ENCODE measurements around the gene TRMT44.
"Not testable (repeated sequence)": the region's sequence is repeated elsewhere in the genome, so short reads cannot be mapped to it uniquely, and the experiment has no call there.

TRMT44 gene

DNA sequence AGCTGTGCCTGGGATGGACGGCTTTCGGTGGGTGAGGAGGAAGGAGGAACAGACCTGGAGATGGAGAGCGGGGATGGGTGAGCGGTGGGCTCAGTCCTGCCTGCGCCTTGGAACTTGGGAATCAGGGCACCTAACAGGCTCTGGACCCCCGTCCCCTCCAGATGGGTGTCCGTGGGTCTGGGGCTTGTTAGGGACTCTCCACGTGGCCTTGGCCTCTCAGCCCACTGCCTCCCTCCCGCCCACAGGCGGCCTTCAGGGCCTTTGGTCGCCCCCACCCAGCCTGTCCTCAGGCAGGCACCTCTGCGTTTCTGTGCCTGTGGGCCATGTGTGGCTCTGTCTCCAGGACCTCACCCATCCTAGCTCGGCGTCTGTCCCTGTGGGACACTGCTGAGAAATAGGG is 29.0 kb downstream of the TRMT44 start:
- DNase-seq (ENCODE audit: low spot score) = no peak

DNA sequence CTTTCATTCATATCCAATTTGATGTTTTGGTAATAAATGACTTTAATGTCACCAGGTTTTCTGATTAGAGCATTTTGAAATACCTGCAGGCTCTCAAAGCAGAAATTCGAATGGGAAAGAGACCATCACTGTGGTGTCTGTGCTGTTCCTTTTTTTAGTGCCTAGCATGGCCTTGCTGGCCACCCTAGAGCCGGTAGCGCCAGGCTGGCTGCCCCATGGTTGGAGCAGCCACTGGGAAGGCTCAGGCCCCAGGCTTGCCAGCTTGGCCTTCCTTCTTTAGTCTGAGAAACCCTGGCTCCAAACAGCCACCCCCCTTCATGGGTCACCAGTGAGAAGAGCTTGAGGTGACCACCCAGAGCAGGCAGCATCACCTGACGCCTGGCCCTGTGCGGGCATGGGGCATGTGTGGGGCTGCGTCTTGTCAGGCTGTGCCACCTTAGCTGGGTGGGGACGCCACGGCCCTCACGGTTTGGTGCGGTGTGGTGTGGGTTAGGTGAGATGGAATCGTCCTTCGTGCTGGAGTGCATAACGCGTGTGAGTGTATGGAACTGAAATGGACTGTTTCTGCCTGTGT is 30.0 kb downstream of the TRMT44 start:
- DNase-seq (ENCODE audit: low spot score) = no peak

DNA sequence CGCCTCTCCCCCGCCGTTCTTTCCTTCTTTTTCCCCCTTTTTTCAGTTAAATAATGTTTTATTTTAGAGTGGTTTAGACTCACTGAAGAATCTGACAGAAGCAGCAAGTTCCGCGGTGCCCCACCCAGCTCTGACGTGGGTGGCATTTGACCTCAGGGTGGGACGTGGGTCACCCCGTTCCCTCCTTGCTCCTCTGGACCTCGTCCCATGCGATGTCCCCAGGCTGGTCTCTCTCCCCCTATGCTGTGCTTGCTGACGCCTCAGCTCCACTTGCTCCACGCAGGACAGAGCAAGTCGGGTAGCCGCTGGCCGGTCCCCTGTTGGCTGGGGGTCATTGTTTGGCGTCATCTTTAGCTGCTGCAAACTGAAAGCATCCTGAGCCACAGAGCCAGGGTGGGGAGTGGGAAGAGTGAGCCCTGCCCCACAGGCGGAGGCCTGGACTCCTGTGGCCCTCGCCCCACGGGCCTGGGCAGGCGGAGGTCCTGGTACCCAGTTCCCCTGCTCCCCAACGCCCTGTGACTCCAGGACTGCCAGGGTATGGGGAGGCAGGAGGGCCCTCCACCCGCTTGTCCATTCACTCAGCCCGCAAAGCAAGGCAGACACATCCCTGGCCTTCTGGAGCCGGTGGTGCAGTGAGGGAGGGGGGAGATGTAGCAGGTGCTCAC is 30.8 kb downstream of the TRMT44 start:
- DNase-seq (ENCODE audit: low spot score) = no peak

DNA sequence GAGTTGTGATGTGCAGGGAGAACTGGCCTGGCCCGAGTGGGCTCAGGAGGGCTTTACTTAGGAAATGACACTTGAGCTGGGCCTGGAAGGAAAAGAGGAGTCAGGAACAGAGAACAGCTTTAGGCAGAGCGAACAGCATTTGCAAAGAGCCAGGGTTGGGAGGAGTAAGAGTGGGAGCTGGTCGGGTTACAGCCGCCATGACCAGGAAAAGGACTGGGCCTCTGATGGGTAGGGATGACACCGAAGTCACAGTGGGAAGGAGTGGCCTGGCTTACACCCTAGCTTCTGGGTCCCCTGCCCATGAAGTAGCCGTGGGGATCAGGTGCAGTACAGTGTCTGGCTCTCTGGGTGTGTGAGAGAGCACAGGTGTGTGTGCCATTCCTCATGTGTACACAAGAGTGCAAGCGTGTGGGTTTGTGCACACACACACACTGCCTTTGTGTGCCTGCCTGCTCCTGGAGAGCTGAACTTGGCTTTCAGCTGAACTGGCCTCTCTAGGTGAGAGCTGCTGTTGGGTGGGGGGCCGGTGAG is 31.6 kb downstream of the TRMT44 start:
- no peak for DNase-seq (ENCODE audit: low spot score)

DNA sequence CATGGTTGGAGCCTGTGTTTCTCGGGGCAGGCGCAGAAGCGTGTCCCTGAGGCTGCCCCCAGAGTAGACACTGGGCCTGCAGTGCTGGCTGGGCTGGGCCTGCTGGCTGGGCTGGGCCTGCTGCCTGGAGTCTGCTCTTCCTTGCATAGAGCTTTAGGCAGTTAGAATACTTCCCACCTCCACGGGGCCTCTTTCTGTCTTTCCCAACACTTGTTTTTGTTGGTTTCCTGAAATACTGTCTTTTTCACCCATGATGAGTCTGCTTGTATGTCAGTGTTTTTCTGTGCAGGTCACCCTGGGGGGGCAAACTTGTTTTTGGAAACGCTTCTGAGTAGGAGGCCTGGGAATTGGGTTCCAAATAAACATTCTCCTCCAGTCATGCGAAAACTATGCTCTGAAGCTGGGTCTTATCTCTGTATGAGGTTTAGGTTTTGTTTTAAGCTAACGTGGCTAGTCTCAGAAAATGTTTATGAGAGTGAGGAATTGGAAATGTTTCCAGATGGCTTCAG is 32.2 kb downstream of the TRMT44 start:
- no peak for DNase-seq (ENCODE audit: low spot score)

DNA sequence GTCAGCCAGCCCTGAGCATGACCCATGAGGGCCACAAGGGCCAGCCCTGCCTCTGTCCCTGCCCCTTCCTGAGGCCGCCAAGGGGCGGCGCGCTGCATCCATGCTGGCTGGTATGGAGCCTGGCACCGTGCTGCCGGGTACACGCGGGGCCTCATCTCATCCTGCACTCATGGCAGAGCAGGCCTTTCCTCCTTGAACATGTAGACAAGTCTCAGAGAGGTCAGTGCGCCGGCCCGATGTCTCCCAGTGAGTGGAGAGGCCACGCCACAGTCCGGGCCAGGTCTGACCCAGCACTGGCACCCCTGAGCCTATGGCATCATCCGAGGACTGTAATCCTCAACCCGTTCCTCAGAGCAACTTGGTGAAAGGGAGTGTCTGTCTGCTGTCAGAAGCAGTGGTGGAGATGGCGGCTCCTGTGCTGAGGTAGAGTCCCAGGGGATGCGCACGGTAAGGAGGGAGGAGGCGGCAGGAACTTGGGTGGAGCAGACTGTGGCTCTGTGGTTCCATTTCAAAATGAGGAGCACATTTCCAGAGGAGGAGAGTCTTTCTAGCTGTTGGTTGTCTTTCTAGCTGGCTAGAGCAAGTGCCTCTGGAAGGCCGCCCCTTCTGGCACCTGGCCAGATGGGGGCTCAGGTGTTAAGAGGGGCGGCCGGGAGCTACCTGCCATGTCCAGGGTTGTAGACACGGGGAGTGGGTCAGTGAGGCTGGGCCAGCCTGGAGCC is 32.8 kb downstream of the TRMT44 start:
- no peak for DNase-seq (ENCODE audit: low spot score)

DNA sequence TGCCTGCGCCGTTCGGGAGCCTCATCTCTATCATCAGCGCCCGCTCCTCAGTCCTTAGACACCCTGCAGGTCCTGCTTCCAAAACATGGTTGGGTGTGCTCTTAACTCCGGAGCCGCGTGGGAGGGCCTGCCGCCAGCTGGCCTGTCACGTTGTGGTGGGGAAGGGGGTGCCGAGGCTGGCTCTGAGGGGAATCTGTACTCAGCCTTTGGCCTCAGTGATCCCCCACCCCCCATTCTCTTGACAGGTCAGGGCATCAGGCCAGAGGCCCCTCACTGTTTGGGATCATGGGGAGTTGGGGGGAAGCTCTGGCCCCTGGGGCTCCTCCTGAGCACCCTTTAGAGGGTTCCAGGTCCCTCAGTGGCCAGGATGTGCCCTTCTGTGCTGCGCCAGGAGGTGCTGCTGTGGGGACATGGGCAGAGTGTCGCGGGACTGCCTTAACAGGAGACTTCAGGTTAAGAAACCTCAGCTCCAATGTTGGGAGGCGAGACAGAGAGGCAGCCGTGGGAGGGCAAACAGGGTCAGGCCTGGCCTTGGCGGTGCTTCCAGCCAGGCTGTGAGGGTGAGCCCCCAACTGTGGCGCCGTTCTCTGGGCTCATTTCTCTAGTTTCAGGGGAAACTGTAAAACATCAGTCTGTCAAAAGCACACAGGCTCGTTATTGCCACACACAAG is 33.5 kb downstream of the TRMT44 start:
- DNase-seq (ENCODE audit: low spot score) = no peak

DNA sequence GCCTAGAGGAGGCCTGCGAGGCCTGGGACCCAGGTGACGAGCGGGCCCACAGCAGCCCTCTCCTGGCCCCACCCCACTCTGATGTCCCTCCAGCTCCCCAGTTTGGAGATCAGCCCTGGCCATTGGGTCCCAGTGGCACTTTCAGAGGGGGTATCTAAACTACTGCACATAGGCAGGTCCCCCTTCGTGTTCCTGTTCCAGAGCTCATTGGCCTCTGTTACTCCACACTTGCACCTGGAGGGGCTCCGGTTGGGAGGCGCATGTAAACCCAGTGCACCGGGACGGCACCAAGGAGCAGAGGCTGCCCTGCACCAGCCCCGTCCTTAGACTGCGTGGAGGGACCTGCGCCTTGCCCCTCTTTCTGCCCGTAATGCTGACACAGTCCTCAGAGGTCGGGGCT is 34.3 kb downstream of the TRMT44 start:
- no peak for DNase-seq (ENCODE audit: low spot score)

DNA sequence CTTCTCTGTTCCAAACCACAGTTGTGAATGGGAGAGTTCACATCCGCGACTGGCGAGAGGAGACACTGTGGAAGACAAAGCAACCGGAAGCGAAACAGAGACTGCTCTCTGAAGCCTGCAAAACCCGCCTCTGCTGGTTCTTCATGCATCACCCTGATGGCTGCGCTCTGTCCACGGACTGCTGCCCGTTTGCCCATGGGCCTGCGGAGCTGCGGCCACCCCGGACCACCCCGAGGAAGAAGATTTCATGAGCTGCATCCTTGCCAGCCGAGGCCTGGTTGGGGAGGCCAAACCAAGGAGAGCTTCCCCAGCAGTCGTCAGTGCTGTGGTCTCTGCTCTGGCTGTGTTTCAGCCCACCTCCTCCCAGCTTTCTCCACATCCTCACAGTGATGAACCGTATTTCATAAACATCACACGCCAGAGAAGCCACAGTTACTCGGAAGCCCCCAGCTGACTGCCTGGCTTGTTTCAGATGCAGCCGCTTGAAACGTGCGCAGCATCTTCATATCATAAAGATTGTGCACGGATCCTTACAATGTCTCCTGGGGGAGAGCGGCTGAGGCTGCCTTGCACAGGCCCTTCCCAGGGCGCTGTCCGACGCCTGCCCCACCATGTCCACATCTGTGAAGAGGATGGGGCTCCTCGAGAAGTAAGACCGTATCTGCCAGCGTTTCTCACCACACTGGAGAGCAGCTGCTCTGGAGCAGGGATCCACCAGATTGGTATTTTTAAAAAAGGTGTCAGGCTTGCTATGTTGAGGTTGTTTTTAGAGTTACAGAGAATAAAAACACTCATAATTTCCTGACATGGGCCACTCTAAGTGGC is 35.4 kb downstream of the TRMT44 start:
- no peak for DNase-seq (ENCODE audit: low spot score)

DNA sequence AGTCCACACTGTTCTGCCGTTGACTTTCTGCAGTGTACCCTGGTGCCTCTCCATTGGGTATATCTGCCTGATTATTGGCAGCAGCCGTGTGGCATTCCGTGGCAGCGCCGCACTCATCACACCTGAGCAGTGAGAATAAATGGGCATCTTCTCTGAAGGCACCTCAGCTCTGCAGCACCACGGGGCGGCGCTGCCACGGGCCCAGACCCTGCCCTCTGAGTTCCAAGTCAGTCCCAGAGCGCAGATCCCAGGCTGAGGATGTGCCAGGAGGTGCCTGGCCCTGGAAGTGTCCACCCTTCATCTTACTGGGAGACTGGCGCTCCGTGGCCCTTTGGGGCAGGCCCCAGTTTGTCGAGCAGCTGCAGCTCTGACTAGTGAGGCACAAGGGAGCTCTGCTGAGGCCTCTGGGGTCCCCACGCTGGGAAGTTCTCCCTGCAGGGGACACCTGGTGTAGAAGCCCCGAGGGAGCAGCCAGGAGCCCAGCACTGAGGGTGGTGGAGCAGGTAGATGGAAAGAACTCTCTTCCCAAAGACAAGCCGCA is 36.6 kb downstream of the TRMT44 start:
- DNase-seq (ENCODE audit: low spot score) = no peak

DNA sequence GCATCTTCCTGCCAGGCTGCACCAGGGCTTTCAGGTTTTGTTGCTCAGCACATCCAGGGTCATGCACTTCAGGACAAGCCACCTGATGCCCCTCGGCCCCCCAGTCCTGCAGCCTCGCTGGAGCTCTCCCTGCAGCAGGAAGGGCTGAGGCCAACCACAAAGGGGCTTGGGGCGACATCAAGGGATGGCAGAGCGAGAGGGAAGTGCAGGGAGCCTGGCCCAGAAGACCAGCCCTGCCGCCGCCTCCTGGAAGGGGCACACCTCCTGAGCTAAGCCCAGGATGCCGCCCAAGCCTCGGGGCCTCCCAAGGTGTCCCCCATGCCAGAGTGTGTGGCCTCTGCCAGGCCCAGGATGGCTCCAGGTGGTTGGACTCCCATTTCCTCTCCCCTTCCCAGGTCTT is 37.1 kb downstream of the TRMT44 start:
- DNase-seq (ENCODE audit: low spot score) = no peak

DNA sequence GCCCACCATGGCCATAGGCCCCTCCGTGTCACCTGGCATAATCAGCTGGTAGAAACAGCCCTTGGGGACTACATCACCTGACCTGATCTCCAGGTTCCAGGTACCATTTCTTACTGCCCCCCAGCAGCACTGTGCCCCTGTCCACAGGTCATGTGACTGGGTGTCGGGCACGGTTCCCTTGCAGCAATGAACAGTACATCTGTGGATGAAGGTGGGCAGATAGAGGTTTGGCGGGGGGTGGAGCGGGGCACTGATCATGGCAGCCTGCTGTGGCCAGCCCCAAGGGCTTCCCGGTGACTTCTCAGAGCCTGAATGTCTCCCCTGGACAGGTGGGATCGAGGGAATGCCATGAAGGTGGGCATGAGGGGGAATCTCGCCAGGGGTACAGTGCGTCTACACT is 37.8 kb downstream of the TRMT44 start:
- no peak for DNase-seq (ENCODE audit: low spot score)

DNA sequence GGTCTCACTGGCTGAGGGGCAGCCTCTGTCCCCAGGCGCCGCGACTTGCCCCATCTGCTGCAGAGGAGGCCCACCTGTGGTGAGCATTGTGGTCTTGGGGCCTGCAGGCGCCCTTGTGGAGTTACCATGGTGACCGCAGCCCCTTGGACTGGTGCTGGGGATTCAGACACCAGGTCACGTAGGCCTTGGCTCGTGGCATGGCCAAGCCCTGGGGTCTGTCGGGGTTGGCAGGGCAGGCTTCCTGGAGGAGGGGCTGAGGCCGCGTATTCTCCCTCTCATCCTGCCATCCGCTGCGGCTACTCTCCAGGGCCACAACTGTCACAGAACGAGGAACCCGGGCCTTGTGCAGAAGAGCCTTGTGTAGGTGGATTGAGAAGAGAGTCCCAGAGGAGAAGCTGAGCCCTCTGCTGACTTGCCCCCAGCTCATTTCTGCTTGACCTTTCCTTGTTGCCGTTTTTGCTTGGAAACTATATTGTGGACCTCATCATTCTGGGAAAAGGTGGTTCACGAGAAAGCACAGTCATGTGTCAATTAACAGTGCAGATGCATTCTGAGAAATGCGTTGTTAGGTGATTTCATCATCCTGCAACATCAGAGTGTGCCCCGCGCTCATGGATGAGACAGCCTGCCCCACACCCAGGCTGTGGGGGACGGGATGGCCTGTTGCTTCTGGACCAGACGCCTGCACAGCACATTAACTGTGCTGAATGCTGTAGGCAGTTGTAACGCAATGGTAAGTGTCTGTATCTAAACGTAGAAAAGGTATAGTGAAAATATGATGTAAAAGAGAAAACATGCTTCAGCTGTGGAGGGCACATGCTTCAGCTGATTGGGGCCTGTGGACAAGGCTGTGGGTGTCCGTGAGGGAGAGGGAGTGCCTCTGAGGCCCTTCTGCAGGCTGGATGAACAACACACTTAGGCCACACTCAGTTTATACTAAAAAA is 38.5 kb downstream of the TRMT44 start:
- DNase-seq (ENCODE audit: low spot score) = no peak

DNA sequence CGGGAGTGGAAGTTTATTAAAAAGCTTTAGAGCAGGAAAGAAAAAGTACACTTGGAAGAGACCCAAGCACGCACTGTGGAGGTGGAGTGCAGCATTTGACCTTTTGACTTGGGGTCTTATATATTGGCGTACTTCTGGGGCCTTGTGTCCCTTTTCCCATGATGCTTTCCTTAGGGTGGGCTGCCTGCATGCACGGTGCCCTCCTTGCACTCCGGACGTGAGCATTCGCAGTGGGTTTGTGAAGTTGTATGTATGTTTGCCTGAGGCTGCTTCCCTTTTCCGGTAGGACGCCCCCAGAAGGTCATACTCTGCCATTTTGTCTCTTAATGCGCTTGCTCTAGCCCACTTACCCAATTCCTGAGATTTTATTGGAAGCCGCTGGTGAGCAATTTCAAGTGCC is 39.6 kb downstream of the TRMT44 start:
- DNase-seq (ENCODE audit: low spot score) = no peak

DNA sequence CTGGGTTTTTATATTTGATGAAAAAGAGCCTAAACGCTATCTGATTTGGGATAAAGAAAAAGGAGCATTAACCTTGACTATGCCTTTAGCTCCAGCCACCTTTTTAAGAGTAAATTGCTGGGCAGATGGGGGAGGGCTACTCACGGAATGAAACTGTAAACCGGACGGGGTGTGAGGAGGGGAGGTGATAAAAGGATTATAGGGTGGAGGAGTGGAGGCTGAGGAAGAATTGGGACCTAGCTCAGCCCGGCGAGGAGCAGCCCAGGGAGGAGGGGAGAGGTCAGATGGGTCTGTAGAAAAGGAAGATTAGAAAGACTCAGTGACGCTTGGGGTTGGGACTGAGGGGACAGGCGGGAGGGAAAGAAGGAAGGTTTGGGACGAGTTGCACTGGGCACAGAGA is 46.1 kb downstream of the TRMT44 start:
- DNase-seq (ENCODE audit: low spot score) = not testable (repeated sequence)

DNA sequence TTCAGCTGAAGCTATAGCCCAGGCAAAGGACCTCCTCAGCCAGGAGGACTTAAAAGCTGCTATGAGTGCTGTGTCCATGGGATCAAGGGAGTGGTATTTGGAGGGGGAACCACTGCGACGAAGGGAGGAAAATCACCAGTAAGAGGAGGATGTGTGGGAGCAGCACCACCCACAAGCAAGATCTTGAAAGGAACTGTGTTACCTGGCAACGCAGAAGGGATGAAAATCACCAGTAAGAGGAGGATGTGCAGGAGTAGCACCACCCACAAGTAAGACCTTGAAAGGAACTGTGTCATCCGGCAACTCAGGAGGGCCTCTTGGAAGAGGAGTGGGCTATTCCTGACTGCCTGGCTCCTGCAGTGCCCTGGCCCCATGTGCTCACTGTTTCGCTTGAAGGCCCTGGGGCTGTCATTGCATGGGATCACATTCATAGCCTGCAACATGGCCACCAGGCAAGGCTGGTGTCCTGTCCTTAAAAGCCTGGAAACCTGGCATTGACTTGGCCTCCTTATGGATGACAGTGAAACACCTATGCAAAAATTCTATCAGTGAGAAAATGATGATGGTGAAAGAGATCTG is 48.3 kb downstream of the TRMT44 start:
- DNase-seq (ENCODE audit: low spot score) = no peak

DNA sequence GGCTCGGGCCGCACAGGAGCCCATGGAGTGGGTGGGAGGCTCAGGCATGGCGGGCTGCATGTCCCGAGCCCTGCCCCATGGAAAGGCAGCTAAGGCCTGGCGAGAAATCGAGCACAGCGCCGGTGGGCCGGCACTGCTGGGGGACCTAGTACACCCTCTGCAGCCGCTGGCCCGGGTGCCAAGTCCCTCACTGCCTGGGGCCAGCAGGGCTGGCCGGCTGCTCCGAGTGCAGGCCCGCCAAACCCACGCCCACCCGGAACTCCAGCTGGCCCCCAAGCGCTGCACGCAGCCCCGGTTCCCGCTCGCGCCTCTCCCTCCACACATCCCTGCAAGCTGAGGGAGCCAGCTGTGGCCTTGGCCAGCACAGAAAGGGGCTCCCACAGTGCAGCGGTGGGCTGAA is 50.9 kb downstream of the TRMT44 start:
- not testable (repeated sequence) for DNase-seq (ENCODE audit: low spot score)

DNA sequence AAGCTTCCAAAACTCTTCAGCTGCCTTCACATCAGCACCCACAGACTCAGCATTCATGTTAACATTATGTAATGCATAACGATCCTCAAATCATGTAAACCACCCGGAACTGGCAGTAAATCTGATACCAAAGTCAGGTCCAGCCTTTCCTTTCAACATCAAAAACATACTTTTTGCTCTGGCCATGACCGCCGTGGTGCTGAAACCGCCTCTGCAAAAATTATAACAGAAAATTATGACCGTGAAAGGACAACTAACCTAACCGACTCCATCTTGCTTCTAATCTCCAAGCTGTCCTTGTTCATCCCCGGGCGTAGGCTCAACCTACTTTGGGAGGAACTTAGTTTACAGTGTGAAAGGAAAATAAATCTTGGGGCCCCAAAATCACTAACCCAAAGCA is 51.6 kb downstream of the TRMT44 start:
- DNase-seq (ENCODE audit: low spot score) = no peak

DNA sequence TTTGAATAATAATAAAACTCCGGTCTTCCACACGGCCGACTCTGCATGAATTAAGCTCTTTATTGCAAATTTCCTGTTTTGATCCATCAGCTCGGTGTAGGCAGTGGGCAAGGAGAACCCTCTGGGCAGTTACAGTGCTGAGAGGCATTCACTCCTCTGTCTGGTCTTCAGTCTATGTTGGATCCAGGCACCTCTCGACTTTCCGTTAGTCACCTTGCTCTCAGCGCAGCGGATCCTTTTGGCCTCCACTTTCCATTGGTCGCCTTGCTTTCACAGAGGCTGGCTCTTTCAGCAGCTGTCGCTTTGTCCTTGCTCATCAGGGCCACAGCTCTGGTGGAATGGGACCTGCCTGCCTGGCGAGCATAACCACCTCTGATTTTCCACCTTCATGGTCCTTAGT is 52.9 kb downstream of the TRMT44 start:
- no peak for DNase-seq (ENCODE audit: low spot score)

DNA sequence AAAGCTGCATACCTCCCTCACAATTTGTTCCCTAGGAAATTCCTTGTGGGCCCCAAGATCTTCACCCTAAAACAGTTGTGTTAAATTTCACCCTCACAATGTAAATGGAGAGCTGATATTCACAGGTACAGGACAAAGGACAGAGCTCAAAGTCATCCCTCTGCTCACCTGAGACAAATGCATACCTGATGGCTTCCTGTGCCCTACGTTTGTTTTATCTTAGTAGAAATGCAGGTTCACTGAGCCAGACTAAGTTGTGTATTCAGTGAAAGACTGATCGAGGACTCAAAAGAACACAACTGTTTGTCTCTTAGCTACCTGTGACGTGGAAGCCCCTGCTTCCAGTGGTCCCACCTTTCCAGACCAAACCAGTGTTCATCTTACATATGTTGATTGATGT is 53.6 kb downstream of the TRMT44 start:
- DNase-seq (ENCODE audit: low spot score) = no peak

Measured in cerebellar cortex (tissue), 1 donor.